ENCODE measurements around the gene ZFHX3. TPM values are rescaled to one million over a fixed set of nuclear protein-coding genes. Genes with fewer than 3 reads are reported as not detected.

The ZFHX3 gene
- total and polyA plus RNA-seq, 2 experiments from 2014 or later = 6.7 to 12.2 TPM

- TF ChIP-seq CTCF (IDR thresholded peaks at IDR 0.05; ENCODE audit: low read depth, low read length) = no peak
- no peak overlapping the region for H3K4me3 ChIP-seq
- H3K27ac ChIP-seq = no peak overlapping the region
- DNase-seq (ENCODE audit: low read depth in 1 of 2, low spot score in 1 of 2) = peak in 1 of 2 donors; percentile 67
- peaks cover 24% of the 10 kb centered on the region for H3K4me1 ChIP-seq (ENCODE audit: low read depth)
- H3K9me3 ChIP-seq (ENCODE audit: low read depth) = no peaks in the 10 kb centered on the region
- no peaks in the 10 kb centered on the region for H3K36me3 ChIP-seq
- peaks cover 76% of the 10 kb centered on the region for H3K27me3 ChIP-seq
These were observed 19.2 kb upstream of the ZFHX3 start for GRCh38 chr16:73066927-73067670.

- no peak for DNase-seq (ENCODE audit: low read depth in 1 of 2, low spot score in 1 of 2)
- Histone ChIP-seq H3K9me3 (ENCODE audit: low read depth) (no peaks in the 10 kb centered on the region), H3K27me3 (peaks cover 83% of the 10 kb centered on the region), H3K4me3 (peak overlapping the region; percentile 7), H3K27ac (no peak overlapping the region), H3K4me1 (ENCODE audit: low read depth) (peaks cover 24% of the 10 kb centered on the region), H3K36me3 (no peaks in the 10 kb centered on the region)
- no peak for TF ChIP-seq CTCF (IDR thresholded peaks at IDR 0.05; ENCODE audit: low read depth, low read length)
These were observed 18.5 kb upstream of the ZFHX3 start for GRCh38 chr16:73066331-73066926.

- H3K4me3 ChIP-seq = peak overlapping the region; percentile 7
- no peak overlapping the region for H3K27ac ChIP-seq
- no peaks in the 10 kb centered on the region for H3K9me3 ChIP-seq (ENCODE audit: low read depth)
- H3K4me1 ChIP-seq (ENCODE audit: low read depth) = peaks cover 24% of the 10 kb centered on the region
- H3K36me3 ChIP-seq = no peaks in the 10 kb centered on the region
- H3K27me3 ChIP-seq = peaks cover 89% of the 10 kb centered on the region
- DNase-seq (ENCODE audit: low read depth in 1 of 2, low spot score in 1 of 2) = peak in 1 of 2 donors; percentile 42
- TF ChIP-seq CTCF (IDR thresholded peaks at IDR 0.05; ENCODE audit: low read depth, low read length) = no peak
These were observed 17.9 kb upstream of the ZFHX3 start for GRCh38 chr16:73065632-73066330.

GRCh38 chr16:73064994-73065545 lies 17.1 kb upstream of the ZFHX3 start:
- no peak for TF ChIP-seq CTCF (IDR thresholded peaks at IDR 0.05; ENCODE audit: low read depth, low read length)

GRCh38 chr16:73064212-73064993 lies 16.5 kb upstream of the ZFHX3 start:
- TF ChIP-seq CTCF (IDR thresholded peaks at IDR 0.05; ENCODE audit: low read depth, low read length) = no peak
- peak in 1 of 2 donors; percentile 88 for DNase-seq (ENCODE audit: low read depth in 1 of 2, low spot score in 1 of 2)
- H3K4me1 ChIP-seq (ENCODE audit: low read depth) = peaks cover 17% of the 10 kb centered on the region
- peaks cover 99% of the 10 kb centered on the region for H3K27me3 ChIP-seq
- H3K27ac ChIP-seq = no peak overlapping the region
- H3K4me3 ChIP-seq = no peak overlapping the region
- H3K36me3 ChIP-seq = no peaks in the 10 kb centered on the region
- no peaks in the 10 kb centered on the region for H3K9me3 ChIP-seq (ENCODE audit: low read depth)

More at GRCh38 chr16:73064994-73065545, 17.1 kb upstream of the ZFHX3 start:
- H3K4me1 ChIP-seq (ENCODE audit: low read depth) = peaks cover 20% of the 10 kb centered on the region
- no peak for DNase-seq (ENCODE audit: low read depth in 1 of 2, low spot score in 1 of 2)
- no peaks in the 10 kb centered on the region for H3K36me3 ChIP-seq
- no peak overlapping the region for H3K27ac ChIP-seq
- H3K27me3 ChIP-seq = peaks cover 96% of the 10 kb centered on the region
- H3K9me3 ChIP-seq (ENCODE audit: low read depth) = no peaks in the 10 kb centered on the region
- H3K4me3 ChIP-seq = no peak overlapping the region

Data from cardiac muscle cell (in vitro differentiated cells and primary cell).